Measurements from ENCODE around the gene ITGA2. TPM values are rescaled to one million over a fixed set of nuclear protein-coding genes. Genes with fewer than 3 reads are reported as not detected.

The ITGA2 gene
- total and polyA plus RNA-seq, 9 of the 15 experiments (the other 6 are each of a cell fraction or from before 2014, with no cell fraction given): 0.01 to 0.09 (median 0.03) TPM; not detected in 5

DNA sequence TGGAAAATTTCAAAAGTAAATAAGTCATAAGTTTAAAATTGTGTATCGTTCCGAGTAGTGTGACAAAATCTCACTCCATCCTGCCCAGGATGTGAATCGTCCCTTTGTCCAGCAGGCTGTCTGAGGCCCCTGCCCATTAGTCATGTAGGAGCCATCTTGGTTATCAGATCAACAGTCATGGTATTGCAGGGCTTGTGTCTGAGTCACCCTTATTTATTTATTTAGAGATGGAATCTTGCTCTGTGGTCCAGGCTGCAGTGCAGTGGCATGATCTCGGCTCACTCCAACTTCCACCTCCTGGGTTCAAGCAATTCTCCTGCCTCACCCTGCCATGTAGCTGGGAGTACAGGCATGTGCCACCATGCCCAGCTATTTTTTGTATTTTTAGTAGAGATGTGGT lies 30.2 kb downstream of the ITGA2 start (continued):
- TF ChIP-seq FOXA3 (CRISPR knock-in tag; conservative IDR thresholded peaks at IDR 0.05 in 1 of 2, IDR thresholded peaks at IDR 0.05 in 1 of 2) (peak in 1 of 2 experiments; percentile 78; a peak in 2 of 4 replicates), ZNF384 (IDR thresholded peaks at IDR 0.05; ENCODE audit: low read depth, low read length) (no peak), FOSL1 (tag; conservative IDR thresholded peaks at IDR 0.05) (peak; percentile 98), YY1 (IDR thresholded peaks at IDR 0.05; ENCODE audit: borderline replicate concordance in 1 of 3, control insufficient read depth in 1 of 3, extremely low read depth in 1 of 3, insufficient read depth in 3 of 3, insufficient read length in 1 of 3, insufficient replicate concordance in 2 of 3, low read depth in 1 of 3, low read length in 2 of 3) (peak in 1 of 3 experiments; percentile 41), ZSCAN32 (CRISPR knock-in tag; IDR thresholded peaks at IDR 0.05) (no peak), NFE2 (IDR thresholded peaks at IDR 0.05; ENCODE audit: low read depth) (peak; percentile 39), RCOR1 (IDR thresholded peaks at IDR 0.05; ENCODE audit: borderline replicate concordance in 1 of 2, low read depth in 2 of 2, low read length in 2 of 2) (peak in 1 of 2 experiments; percentile 52; a peak in 1 of 4 replicates), SMC3 (conservative IDR thresholded peaks at IDR 0.05; ENCODE audit: insufficient read depth, low read depth, low read length) (no peak), SMARCA4 (IDR thresholded peaks at IDR 0.05) (peak; percentile 80; the same call in 1 of the 2 replicates), JUN (IDR thresholded peaks at IDR 0.05; ENCODE audit: borderline replicate concordance, low read depth, low read length) (peak; percentile 82), JUN (CRISPR knock-in tag; IDR thresholded peaks at IDR 0.05; ENCODE audit: borderline replicate concordance) (no peak), NELFE (IDR thresholded peaks at IDR 0.05; ENCODE audit: insufficient read depth, insufficient read length) (no peak), SOX6 (IDR thresholded peaks at IDR 0.05) (peak; percentile 21; the same call in 1 of the 2 replicates), NUFIP1 (IDR thresholded peaks at IDR 0.05; ENCODE audit: partially characterized antibody) (no peak), JUND (IDR thresholded peaks at IDR 0.05; ENCODE audit: borderline replicate concordance, low read depth, low read length) (peak; percentile 89), JUND (tag; IDR thresholded peaks at IDR 0.05; ENCODE audit: borderline replicate concordance, low read depth, low read length) (peak; percentile 92)
- TF ChIP-seq, protein P1, sequence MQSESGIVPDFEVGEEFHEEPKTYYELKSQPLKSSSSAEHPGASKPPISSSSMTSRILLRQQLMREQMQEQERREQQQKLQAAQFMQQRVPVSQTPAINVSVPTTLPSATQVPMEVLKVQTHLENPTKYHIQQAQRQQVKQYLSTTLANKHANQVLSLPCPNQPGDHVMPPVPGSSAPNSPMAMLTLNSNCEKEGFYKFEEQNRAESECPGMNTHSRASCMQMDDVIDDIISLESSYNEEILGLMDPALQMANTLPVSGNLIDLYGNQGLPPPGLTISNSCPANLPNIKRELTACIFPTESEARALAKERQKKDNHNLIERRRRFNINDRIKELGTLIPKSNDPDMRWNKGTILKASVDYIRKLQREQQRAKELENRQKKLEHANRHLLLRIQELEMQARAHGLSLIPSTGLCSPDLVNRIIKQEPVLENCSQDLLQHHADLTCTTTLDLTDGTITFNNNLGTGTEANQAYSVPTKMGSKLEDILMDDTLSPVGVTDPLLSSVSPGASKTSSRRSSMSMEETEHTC (IDR thresholded peaks at IDR 0.05): no peak
- TF ChIP-seq, protein P2, sequence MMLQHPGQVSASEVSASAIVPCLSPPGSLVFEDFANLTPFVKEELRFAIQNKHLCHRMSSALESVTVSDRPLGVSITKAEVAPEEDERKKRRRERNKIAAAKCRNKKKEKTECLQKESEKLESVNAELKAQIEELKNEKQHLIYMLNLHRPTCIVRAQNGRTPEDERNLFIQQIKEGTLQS (IDR thresholded peaks at IDR 0.05): peak; percentile 86
- TF ChIP-seq, protein P2 (CRISPR knock-in tag; conservative IDR thresholded peaks at IDR 0.05): peak; percentile 72; the same call in 1 of the 2 replicates

Data from K562 (cell line).